OCI-LY3 (cell line): ENCODE measurements around the gene AUTS2.

ENCODE experiments used
- CTCF ChIP-seq: fragments of 200-600, 300-600 bp; sonication (generic); IDR thresholded peaks from 2 replicates; pipeline ENCODE4 v1.5.1; 2014; ENCODE audit warnings: antibody characterized with exemption, low read length, low read depth
- EZH2phosphoT487 ChIP-seq: fragments of 200-600 bp; shearing (Covaris generic); IDR thresholded peaks from 2 replicates; pipeline ENCODE4 v1.6.1; 2018; ENCODE audit warnings: antibody characterized with exemption, mixed run types, low read depth

- no peak for TF ChIP-seq CTCF
- TF ChIP-seq EZH2phosphoT487: no peak
Observed at GRCh38 chr7:69868921-69869320, 270.6 kb downstream of the AUTS2 start.
